SK-N-SH (cell line): ENCODE measurements around the gene SAA4.

Experiments
- CTCF ChIP-seq: fragments of 200-600 bp; sonication (generic); IDR thresholded peaks from 2 replicates; pipeline ENCODE4 v1.6.1; 2017; ENCODE audit warnings: antibody characterized with exemption, mild to moderate bottlenecking, moderate library complexity
- EP300 ChIP-seq, 2 experiments: IDR thresholded peaks; 2 replicates each; pipeline versions ENCODE4 v1.4.0 to v1.6.1; 2012; ENCODE audit warnings: borderline replicate concordance in 1 of 2, low read depth in 1 of 2, low read length in 1 of 2
- EZH2phosphoT487 ChIP-seq: fragments of 200-600 bp; sonication (generic); IDR thresholded peaks from 2 replicates; pipeline ENCODE4 v1.6.1; 2017; ENCODE audit warnings: low read depth, mixed run types, mild to moderate bottlenecking, antibody characterized with exemption, moderate library complexity, borderline replicate concordance
- REST ChIP-seq: IDR thresholded peaks from 2 replicates; pipeline ENCODE4 v1.6.1; 2012; ENCODE audit warnings: mild to moderate bottlenecking, low read depth, low read length, moderate library complexity

GRCh38 chr11:18253778-18254338 lies 17.3 kb upstream of the SAA4 start:
- TF ChIP-seq CTCF, result no peak
- no peak for TF ChIP-seq EP300 (IDR thresholded peaks at IDR 0.05; ENCODE audit: borderline replicate concordance in 1 of 2, low read depth in 1 of 2, low read length in 1 of 2)
- TF ChIP-seq EZH2phosphoT487, result no peak
- TF ChIP-seq REST, result no peak
